Neural progenitor cell (in vitro differentiated cells): ENCODE data around the gene SND1. TPM values are rescaled to one million over a fixed set of nuclear protein-coding genes. Genes with fewer than 3 reads are reported as not detected.

Experiments
- DNase-seq: peaks from one replicate; pipeline ENCODE4 v3.0.0-alpha.2; 2016; ENCODE audit warnings: low spot score
- H2AFZ ChIP-seq: fragments of 200-600 bp; sonication (generic); replicated peaks from 2 replicates; pipeline ENCODE4 v1.6.1; 2016; ENCODE audit warnings: antibody characterized with exemption
- H3F3A ChIP-seq: fragments of 200-600 bp; sonication (generic); 2 replicates; pipeline ENCODE4 v1.6.1; 2016; ENCODE audit warnings: antibody characterized with exemption, low read depth
- H3K27ac ChIP-seq: fragments of 200-600 bp; sonication (generic); 2 replicates; pipeline ENCODE4 v1.5.1; 2016; ENCODE audit warnings: mild to moderate bottlenecking
- H3K27me3 ChIP-seq: fragments of 200-600 bp; sonication (generic); 2 replicates; pipeline ENCODE4 v1.6.1; 2016; ENCODE audit warnings: mild to moderate bottlenecking, moderate library complexity
- H3K36me3 ChIP-seq: fragments of 200-600 bp; sonication (generic); 2 replicates; pipeline ENCODE4 v1.5.1; 2016
- H3K4me1 ChIP-seq: fragments of 200-600 bp; sonication (generic); 2 replicates; pipeline ENCODE4 v1.6.1; 2016; ENCODE audit warnings: mixed run types
- H3K4me2 ChIP-seq: fragments of 200-600 bp; sonication (generic); 2 replicates; pipeline ENCODE4 v1.6.1; 2016
- H3K4me3 ChIP-seq: fragments of 200-600 bp; sonication (generic); 2 replicates; pipeline ENCODE4 v1.5.1; 2016
- H3K79me2 ChIP-seq: fragments of 200-600 bp; sonication (generic); 2 replicates; pipeline ENCODE4 v1.6.1; 2016; ENCODE audit warnings: low read depth
- H3K9ac ChIP-seq: fragments of 200-600 bp; sonication (generic); 2 replicates; pipeline ENCODE4 v1.6.1; 2016
- H3K9me3 ChIP-seq: fragments of 200-600 bp; sonication (generic); 2 replicates; pipeline ENCODE4 v1.5.1; 2016; ENCODE audit warnings: low read depth
- H4K20me1 ChIP-seq: fragments of 200-600 bp; sonication (generic); 2 replicates; pipeline ENCODE4 v1.6.1; 2016; ENCODE audit warnings: low read depth
- H3K27ac Mint-ChIP-seq: 3 replicates; pipeline ENCODE4 v1.8.0; 2021; ENCODE audit warnings: mixed read lengths
- H3K27me3 Mint-ChIP-seq: 2 replicates; pipeline ENCODE4 v1.8.0; 2022; ENCODE audit warnings: low read depth, mild to moderate bottlenecking, inconsistent platforms, moderate library complexity, mixed read lengths; ENCODE audit not compliant: insufficient read depth
- H3K36me3 Mint-ChIP-seq: 3 replicates; pipeline ENCODE4 v1.8.0; 2021; ENCODE audit warnings: mixed read lengths
- H3K4me1 Mint-ChIP-seq: 3 replicates; pipeline ENCODE4 v1.8.0; 2021; ENCODE audit warnings: mixed read lengths
- H3K4me3 Mint-ChIP-seq: 3 replicates; pipeline ENCODE4 v1.8.0; 2021; ENCODE audit warnings: mild to moderate bottlenecking, moderate library complexity, mixed read lengths
- H3K9me3 Mint-ChIP-seq: 3 replicates; pipeline ENCODE4 v1.8.0; 2020; ENCODE audit warnings: mixed read lengths
- EZH2 ChIP-seq: fragments of 200-600 bp; sonication (generic); IDR thresholded peaks from 2 replicates; pipeline ENCODE4 v1.6.1; 2017; ENCODE audit warnings: antibody characterized with exemption, mild to moderate bottlenecking, moderate library complexity
- EZH2phosphoT487 ChIP-seq: fragments of 200-600 bp; sonication (generic); IDR thresholded peaks from 2 replicates; pipeline ENCODE4 v1.6.1; 2017; ENCODE audit warnings: antibody characterized with exemption
- total RNA-seq: library from RNA; depleted of rRNA; stranded (reverse); fragments of >200 nt; gene quantifications from 2 replicates; pipeline ENCODE4 v1.2.3, GENCODE V29; 2015; ENCODE audit warnings: low replicate concordance
- TF ChIP-seq, protein P1 (sequence below): fragments of 200-600 bp; sonication (generic); IDR thresholded peaks from 2 replicates; pipeline ENCODE4 v1.5.1; 2017; ENCODE audit warnings: antibody characterized with exemption, mild to moderate bottlenecking

The SND1 gene
- total RNA-seq, 1 donor from 2014 or later = 154 TPM

DNA sequence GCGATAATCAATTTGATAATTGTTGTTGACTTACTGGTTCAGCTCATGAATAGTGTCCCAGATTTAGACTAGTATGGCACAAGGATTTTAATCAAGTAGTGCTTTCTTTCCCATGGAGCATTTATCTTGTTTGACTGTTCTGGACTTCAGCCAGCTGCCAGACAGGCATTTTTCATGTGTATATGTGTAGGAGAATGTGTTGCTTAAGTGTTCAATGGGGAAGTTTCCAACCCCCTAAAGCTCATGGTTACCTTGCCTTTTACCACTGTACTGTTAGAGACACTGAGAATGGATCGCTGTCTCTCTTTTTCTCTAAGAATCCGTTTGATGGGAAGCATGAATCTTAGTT, 275.3 kb downstream of the SND1 start:
- Histone ChIP-seq H3K4me3 (no peak overlapping the region), H3K79me2 (peaks cover 3% of the 10 kb centered on the region), H3K4me2 (no peak overlapping the region), H3F3A (no peaks in the 10 kb centered on the region), H3K27ac (no peak overlapping the region), H3K9ac (no peak overlapping the region), H2AFZ (no peak overlapping the region), H3K36me3 (no peaks in the 10 kb centered on the region), H3K9me3 (no peaks in the 10 kb centered on the region), H4K20me1 (no peaks in the 10 kb centered on the region), H3K27me3 (no peaks in the 10 kb centered on the region), H3K4me1 (no peaks in the 10 kb centered on the region)
- Mint-ChIP-seq H3K4me3 (no peak overlapping the region), H3K9me3 (peaks cover 9% of the 10 kb centered on the region), H3K4me1 (peaks cover 16% of the 10 kb centered on the region), H3K36me3 (peaks cover 25% of the 10 kb centered on the region), H3K27me3 (peaks cover 2% of the 10 kb centered on the region), H3K27ac (no peak overlapping the region)
- DNase-seq = no peak
- TF ChIP-seq, protein P1, sequence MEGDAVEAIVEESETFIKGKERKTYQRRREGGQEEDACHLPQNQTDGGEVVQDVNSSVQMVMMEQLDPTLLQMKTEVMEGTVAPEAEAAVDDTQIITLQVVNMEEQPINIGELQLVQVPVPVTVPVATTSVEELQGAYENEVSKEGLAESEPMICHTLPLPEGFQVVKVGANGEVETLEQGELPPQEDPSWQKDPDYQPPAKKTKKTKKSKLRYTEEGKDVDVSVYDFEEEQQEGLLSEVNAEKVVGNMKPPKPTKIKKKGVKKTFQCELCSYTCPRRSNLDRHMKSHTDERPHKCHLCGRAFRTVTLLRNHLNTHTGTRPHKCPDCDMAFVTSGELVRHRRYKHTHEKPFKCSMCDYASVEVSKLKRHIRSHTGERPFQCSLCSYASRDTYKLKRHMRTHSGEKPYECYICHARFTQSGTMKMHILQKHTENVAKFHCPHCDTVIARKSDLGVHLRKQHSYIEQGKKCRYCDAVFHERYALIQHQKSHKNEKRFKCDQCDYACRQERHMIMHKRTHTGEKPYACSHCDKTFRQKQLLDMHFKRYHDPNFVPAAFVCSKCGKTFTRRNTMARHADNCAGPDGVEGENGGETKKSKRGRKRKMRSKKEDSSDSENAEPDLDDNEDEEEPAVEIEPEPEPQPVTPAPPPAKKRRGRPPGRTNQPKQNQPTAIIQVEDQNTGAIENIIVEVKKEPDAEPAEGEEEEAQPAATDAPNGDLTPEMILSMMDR = no peak
- no peak for TF ChIP-seq EZH2
- no peak for TF ChIP-seq EZH2phosphoT487

DNA sequence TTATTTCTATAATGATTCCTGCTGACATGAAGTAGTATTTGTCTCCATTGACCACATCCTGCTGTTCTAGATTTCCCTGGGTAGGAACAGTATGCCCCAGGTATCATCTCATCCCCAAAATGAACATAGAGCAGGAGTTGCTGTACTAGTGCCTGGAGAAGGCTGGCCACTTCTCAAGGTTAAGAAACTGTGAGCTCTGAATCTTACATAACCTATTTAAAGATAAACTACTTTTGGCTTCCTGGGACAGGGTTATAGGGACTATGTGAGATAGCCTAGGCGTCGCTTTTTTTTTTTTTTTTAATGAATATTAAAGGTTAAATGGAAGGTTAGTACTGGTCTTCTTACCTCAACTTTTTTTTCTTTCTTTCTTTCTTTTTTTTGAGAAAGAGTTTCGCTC, 276.2 kb downstream of the SND1 start:
- no peaks in the 10 kb centered on the region for H3F3A ChIP-seq
- no peaks in the 10 kb centered on the region for H3K27me3 ChIP-seq
- DNase-seq = no peak
- H3K9ac ChIP-seq = no peak overlapping the region
- peaks cover 3% of the 10 kb centered on the region for H3K79me2 ChIP-seq
- no peak overlapping the region for H2AFZ ChIP-seq
- no peak overlapping the region for H3K27ac ChIP-seq
- no peaks in the 10 kb centered on the region for H3K4me1 ChIP-seq
- no peak overlapping the region for H3K4me3 ChIP-seq
- no peaks in the 10 kb centered on the region for H3K9me3 ChIP-seq
- H3K4me3 Mint-ChIP-seq = no peak overlapping the region
- H3K27me3 Mint-ChIP-seq = peaks cover 2% of the 10 kb centered on the region
- no peak for TF ChIP-seq EZH2phosphoT487
- TF ChIP-seq, protein P1 = no peak
- TF ChIP-seq EZH2 = no peak
- no peak overlapping the region for H3K4me2 ChIP-seq
- peaks cover 31% of the 10 kb centered on the region for H3K36me3 Mint-ChIP-seq
- H3K27ac Mint-ChIP-seq = no peak overlapping the region
- peaks cover 23% of the 10 kb centered on the region for H3K4me1 Mint-ChIP-seq
- peaks cover 10% of the 10 kb centered on the region for H3K9me3 Mint-ChIP-seq
- no peaks in the 10 kb centered on the region for H4K20me1 ChIP-seq
- H3K36me3 ChIP-seq = no peaks in the 10 kb centered on the region

DNA sequence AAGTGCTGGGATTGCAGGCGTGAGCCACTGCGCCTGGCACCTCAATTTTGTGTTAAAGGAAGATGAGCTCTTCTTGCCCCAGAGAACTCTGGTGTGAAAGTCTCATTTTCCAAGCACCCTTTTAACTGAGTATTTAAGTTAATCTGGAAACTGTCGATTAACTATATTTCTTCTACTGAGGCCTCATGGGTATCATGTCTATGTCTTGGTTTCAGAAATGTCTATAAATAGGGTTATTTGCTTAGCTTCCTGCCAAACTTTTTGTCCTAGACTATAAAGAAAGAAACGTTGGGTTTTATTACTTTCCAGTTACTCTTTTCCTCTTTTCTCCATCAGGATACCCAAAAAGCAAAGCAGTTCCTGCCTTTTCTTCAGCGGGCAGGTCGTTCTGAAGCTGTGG, 276.9 kb downstream of the SND1 start:
- H3K36me3 Mint-ChIP-seq = peaks cover 31% of the 10 kb centered on the region
- peaks cover 28% of the 10 kb centered on the region for H3K4me1 Mint-ChIP-seq
- Histone ChIP-seq H3F3A (no peaks in the 10 kb centered on the region), H3K27ac (no peak overlapping the region), H2AFZ (no peak overlapping the region), H3K36me3 (no peaks in the 10 kb centered on the region), H3K9me3 (no peaks in the 10 kb centered on the region), H3K4me2 (no peak overlapping the region), H3K4me1 (no peaks in the 10 kb centered on the region), H3K27me3 (no peaks in the 10 kb centered on the region), H3K4me3 (no peak overlapping the region), H3K79me2 (peaks cover 3% of the 10 kb centered on the region), H3K9ac (no peak overlapping the region), H4K20me1 (no peaks in the 10 kb centered on the region)
- no peak overlapping the region for H3K4me3 Mint-ChIP-seq
- H3K27me3 Mint-ChIP-seq = peaks cover 2% of the 10 kb centered on the region
- H3K9me3 Mint-ChIP-seq = peaks cover 10% of the 10 kb centered on the region
- TF ChIP-seq, protein P1 = no peak
- no peak for TF ChIP-seq EZH2phosphoT487
- TF ChIP-seq EZH2 = no peak
- no peak for DNase-seq
- peak overlapping the region; percentile 35 for H3K27ac Mint-ChIP-seq
